ENCODE results near the gene MAB21L2.

MAB21L2 gene

DNA sequence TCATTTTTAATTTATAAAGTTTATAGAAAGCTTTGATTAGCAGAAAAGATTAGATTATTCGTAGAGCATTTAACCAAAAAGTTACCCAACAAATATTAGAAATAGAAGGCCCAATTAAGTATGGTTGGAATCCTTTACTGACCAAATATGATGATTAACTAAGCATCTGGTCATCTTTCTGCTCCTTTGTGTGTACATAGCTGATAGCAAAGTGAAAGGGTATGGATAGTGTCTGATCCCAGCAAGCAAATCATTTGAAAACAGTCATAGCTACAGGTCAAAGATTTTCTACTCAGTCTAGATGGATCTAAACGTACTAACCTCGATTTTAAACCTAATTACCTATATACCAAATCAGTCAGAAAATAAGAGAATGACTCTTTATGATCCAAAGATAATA is 7.3 kb upstream of the MAB21L2 start:
- ChIA-PET POLR2A (no interaction called here), CTCF (no interaction called here)
- peaks cover 10% of the 10 kb centered on the region; the same call in 1 of the 2 replicates for H3K4me1 ChIP-seq (ENCODE audit: control insufficient read depth, insufficient read depth, low read length)

DNA sequence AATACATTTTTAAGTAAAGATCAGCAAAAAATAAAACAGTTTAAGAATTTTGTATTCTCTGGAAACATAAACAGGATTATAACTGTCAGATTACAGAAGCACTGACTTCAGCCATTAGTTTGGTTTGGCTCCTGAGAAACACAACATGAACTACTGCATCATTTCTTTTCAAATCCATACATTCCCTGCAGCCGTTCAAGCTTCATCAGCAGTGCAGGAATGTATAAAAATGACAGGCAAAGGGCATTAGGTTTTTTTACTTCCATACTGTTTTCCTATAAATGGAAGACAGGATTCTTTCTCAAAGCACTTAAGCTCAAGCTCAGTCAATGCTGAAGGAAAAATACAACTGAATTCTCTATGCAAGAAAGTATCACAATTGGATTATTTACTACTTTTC is 4.2 kb upstream of the MAB21L2 start:
- H3K4me3 ChIP-seq (ENCODE audit: low read depth, low read length): no peak overlapping the region
- H3K27ac ChIP-seq (ENCODE audit: extremely low read depth, low read depth, low read length): no peak overlapping the region
- peaks cover 4% of the 10 kb centered on the region; the same call in 1 of the 2 replicates for H3K4me1 ChIP-seq (ENCODE audit: control insufficient read depth, insufficient read depth, low read length)
- ChIA-PET CTCF (no interaction called here), POLR2A (no interaction called here)
- H3K36me3 ChIP-seq (ENCODE audit: control insufficient read depth in 2 of 2, insufficient read depth in 1 of 2, low read length in 2 of 2): peaks cover 0 to under 1% of the 10 kb centered on the region in 2 experiments; a peak in 1 of 3 replicates
- H3K9me3 ChIP-seq (ENCODE audit: control insufficient read depth, insufficient read depth, low read depth, low read length): no peaks in the 10 kb centered on the region
- TF ChIP-seq ZBTB21 (tag by site-specific recombination; IDR thresholded peaks at IDR 0.05): no peak
- TF ChIP-seq, protein P1, sequence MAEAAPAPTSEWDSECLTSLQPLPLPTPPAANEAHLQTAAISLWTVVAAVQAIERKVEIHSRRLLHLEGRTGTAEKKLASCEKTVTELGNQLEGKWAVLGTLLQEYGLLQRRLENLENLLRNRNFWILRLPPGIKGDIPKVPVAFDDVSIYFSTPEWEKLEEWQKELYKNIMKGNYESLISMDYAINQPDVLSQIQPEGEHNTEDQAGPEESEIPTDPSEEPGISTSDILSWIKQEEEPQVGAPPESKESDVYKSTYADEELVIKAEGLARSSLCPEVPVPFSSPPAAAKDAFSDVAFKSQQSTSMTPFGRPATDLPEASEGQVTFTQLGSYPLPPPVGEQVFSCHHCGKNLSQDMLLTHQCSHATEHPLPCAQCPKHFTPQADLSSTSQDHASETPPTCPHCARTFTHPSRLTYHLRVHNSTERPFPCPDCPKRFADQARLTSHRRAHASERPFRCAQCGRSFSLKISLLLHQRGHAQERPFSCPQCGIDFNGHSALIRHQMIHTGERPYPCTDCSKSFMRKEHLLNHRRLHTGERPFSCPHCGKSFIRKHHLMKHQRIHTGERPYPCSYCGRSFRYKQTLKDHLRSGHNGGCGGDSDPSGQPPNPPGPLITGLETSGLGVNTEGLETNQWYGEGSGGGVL (tag by site-specific recombination; IDR thresholded peaks at IDR 0.05): no peak

More for the DNA sequence above, 7.3 kb upstream of the MAB21L2 start:
- H3K9me3 ChIP-seq (ENCODE audit: control insufficient read depth, insufficient read depth, low read depth, low read length): no peaks in the 10 kb centered on the region
- H3K4me3 ChIP-seq (ENCODE audit: low read depth, low read length): no peak overlapping the region
- no peak overlapping the region for H3K27ac ChIP-seq (ENCODE audit: extremely low read depth, low read depth, low read length)
- TF ChIP-seq ZNF623 (tag by site-specific recombination; IDR thresholded peaks at IDR 0.05) (no peak), ZNF140 (tag by site-specific recombination; IDR thresholded peaks at IDR 0.05) (no peak), FEZF1 (tag by site-specific recombination; IDR thresholded peaks at IDR 0.05) (no peak), ZNF391 (tag by site-specific recombination; IDR thresholded peaks at IDR 0.05; ENCODE audit: borderline replicate concordance, low read depth) (no peak), EGR2 (tag by site-specific recombination; IDR thresholded peaks at IDR 0.05; ENCODE audit: low read depth) (no peak), ZNF248 (tag by site-specific recombination; IDR thresholded peaks at IDR 0.05) (no peak)
- TF ChIP-seq, protein P2, sequence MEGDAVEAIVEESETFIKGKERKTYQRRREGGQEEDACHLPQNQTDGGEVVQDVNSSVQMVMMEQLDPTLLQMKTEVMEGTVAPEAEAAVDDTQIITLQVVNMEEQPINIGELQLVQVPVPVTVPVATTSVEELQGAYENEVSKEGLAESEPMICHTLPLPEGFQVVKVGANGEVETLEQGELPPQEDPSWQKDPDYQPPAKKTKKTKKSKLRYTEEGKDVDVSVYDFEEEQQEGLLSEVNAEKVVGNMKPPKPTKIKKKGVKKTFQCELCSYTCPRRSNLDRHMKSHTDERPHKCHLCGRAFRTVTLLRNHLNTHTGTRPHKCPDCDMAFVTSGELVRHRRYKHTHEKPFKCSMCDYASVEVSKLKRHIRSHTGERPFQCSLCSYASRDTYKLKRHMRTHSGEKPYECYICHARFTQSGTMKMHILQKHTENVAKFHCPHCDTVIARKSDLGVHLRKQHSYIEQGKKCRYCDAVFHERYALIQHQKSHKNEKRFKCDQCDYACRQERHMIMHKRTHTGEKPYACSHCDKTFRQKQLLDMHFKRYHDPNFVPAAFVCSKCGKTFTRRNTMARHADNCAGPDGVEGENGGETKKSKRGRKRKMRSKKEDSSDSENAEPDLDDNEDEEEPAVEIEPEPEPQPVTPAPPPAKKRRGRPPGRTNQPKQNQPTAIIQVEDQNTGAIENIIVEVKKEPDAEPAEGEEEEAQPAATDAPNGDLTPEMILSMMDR (tag by site-specific recombination; IDR thresholded peaks at IDR 0.05): no peak
- TF ChIP-seq, protein P3, sequence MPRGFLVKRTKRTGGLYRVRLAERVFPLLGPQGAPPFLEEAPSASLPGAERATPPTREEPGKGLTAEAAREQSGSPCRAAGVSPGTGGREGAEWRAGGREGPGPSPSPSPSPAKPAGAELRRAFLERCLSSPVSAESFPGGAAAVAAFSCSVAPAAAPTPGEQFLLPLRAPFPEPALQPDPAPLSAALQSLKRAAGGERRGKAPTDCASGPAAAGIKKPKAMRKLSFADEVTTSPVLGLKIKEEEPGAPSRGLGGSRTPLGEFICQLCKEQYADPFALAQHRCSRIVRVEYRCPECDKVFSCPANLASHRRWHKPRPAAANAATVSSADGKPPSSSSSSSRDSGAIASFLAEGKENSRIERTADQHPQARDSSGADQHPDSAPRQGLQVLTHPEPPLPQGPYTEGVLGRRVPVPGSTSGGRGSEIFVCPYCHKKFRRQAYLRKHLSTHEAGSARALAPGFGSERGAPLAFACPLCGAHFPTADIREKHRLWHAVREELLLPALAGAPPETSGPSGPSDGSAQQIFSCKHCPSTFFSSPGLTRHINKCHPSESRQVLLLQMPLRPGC (tag by site-specific recombination; IDR thresholded peaks at IDR 0.05): no peak
- TF ChIP-seq, protein P4, sequence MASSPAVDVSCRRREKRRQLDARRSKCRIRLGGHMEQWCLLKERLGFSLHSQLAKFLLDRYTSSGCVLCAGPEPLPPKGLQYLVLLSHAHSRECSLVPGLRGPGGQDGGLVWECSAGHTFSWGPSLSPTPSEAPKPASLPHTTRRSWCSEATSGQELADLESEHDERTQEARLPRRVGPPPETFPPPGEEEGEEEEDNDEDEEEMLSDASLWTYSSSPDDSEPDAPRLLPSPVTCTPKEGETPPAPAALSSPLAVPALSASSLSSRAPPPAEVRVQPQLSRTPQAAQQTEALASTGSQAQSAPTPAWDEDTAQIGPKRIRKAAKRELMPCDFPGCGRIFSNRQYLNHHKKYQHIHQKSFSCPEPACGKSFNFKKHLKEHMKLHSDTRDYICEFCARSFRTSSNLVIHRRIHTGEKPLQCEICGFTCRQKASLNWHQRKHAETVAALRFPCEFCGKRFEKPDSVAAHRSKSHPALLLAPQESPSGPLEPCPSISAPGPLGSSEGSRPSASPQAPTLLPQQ (tag by site-specific recombination; IDR thresholded peaks at IDR 0.05): no peak
- no peaks in the 10 kb centered on the region for H3K36me3 ChIP-seq (ENCODE audit: control insufficient read depth in 2 of 2, insufficient read depth in 1 of 2, low read length in 2 of 2)

DNA sequence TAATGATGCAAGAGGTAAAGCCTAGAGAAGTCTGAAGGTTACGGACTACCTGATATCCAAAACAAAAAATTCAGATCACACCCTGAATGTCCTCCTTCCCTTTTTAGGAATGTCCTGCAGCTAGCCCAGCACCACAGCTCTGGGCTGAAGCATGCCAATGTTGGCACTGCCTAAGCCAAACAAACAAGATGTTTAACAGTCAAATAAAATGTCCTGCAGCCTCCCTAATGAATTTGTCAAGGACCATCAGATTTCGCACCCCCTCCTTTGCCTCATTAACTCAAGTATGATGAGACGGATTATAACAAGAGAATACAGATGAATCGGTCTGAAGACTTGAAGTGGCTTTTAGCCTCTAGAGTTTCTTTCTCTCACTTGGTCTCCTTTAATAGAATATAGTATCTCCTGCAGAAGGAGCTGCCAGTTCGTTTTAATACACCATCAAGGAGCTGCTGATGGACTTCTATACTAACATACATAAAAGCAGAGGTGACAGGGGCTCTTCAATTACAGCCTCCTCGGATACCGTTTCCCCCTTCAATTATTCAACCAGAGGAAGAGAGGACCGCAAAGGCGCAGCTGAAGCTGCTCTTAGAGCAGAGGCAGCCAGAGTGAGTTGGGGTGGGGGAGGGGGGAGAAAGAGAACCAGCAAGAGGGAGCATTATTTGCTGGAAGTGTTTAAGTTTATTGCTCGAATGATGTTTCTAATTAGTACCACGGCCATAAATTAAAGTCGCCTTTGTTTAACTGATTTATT is 3.0 kb upstream of the MAB21L2 start:
- H3K9me3 ChIP-seq (ENCODE audit: control insufficient read depth, insufficient read depth, low read depth, low read length): no peaks in the 10 kb centered on the region
- no peaks in the 10 kb centered on the region for H3K4me1 ChIP-seq (ENCODE audit: control insufficient read depth, insufficient read depth, low read length)
- H3K36me3 ChIP-seq (ENCODE audit: control insufficient read depth in 2 of 2, insufficient read depth in 1 of 2, low read length in 2 of 2): peaks cover 0 to 12% of the 10 kb centered on the region in 2 experiments; a peak in 1 of 3 replicates
- H3K27ac ChIP-seq (ENCODE audit: extremely low read depth, low read depth, low read length): no peak overlapping the region; the same call in 1 of the 2 replicates
- ChIA-PET CTCF (interaction anchor here (0.9 kb wide), 1 partner anchor 281 kb away, joined by 4 read pairs; no protein-coding TSS in a partner anchor), POLR2A (no interaction called here)
- peak overlapping the region; percentile 42 for H3K4me3 ChIP-seq (ENCODE audit: low read depth, low read length)
- TF ChIP-seq, protein P5, sequence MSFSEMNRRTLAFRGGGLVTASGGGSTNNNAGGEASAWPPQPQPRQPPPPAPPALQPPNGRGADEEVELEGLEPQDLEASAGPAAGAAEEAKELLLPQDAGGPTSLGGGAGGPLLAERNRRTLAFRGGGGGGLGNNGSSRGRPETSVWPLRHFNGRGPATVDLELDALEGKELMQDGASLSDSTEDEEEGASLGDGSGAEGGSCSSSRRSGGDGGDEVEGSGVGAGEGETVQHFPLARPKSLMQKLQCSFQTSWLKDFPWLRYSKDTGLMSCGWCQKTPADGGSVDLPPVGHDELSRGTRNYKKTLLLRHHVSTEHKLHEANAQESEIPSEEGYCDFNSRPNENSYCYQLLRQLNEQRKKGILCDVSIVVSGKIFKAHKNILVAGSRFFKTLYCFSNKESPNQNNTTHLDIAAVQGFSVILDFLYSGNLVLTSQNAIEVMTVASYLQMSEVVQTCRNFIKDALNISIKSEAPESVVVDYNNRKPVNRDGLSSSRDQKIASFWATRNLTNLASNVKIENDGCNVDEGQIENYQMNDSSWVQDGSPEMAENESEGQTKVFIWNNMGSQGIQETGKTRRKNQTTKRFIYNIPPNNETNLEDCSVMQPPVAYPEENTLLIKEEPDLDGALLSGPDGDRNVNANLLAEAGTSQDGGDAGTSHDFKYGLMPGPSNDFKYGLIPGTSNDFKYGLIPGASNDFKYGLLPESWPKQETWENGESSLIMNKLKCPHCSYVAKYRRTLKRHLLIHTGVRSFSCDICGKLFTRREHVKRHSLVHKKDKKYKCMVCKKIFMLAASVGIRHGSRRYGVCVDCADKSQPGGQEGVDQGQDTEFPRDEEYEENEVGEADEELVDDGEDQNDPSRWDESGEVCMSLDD (tag by site-specific recombination; IDR thresholded peaks at IDR 0.05): no peak
- TF ChIP-seq ZIC2 (tag by site-specific recombination; IDR thresholded peaks at IDR 0.05): no peak
- peak; percentile 45; the same call in 1 of the 2 replicates for TF ChIP-seq ZBTB20 (tag by site-specific recombination; IDR thresholded peaks at IDR 0.05)
- TF ChIP-seq ZNF221 (tag by site-specific recombination; IDR thresholded peaks at IDR 0.05; ENCODE audit: borderline replicate concordance): no peak
- peak; percentile 57 for TF ChIP-seq FEZF1 (tag by site-specific recombination; IDR thresholded peaks at IDR 0.05)
- no peak for TF ChIP-seq ZNF677 (tag by site-specific recombination; IDR thresholded peaks at IDR 0.05)
- 0 out of 2 replicates have a peak, but pooled peaks have one; percentile 30 for TF ChIP-seq OSR2 (tag by site-specific recombination; IDR thresholded peaks at IDR 0.05)
- peak; percentile 61; the same call in 1 of the 2 replicates for TF ChIP-seq WT1 (tag by site-specific recombination; IDR thresholded peaks at IDR 0.05)
- peak; percentile 40 for TF ChIP-seq ZNF335 (tag by site-specific recombination; conservative IDR thresholded peaks at IDR 0.05)
- peak; percentile 83 for TF ChIP-seq ZNF600 (tag by site-specific recombination; IDR thresholded peaks at IDR 0.05)

Data from HEK293 (cell line).